ENCODE data around the gene DHX8.

- TF ChIP-seq EZH2 (IDR thresholded peaks at IDR 0.05; ENCODE audit: insufficient read depth, poor library complexity, severe bottlenecking): no peak
- no peak for TF ChIP-seq EZH2phosphoT487 (IDR thresholded peaks at IDR 0.05; ENCODE audit: insufficient read depth, low read depth)
Measured at GRCh38 chr17:43479948-43480347, 3.8 kb upstream of the DHX8 start.
